Right ventricle myocardium inferior (tissue), 1 donor: ENCODE results near the gene MT2A. TPM values are rescaled to one million over a fixed set of nuclear protein-coding genes. Genes with fewer than 3 reads are reported as not detected.

ENCODE experiments used
- ATAC-seq: fragments of 200-7000 bp; cut with Tn5 transposase; one replicate; pipeline ENCODE4 v1.9.1; 2020; ENCODE audit warnings: mild to moderate bottlenecking, moderate library complexity
- DNase-seq: peaks from one replicate; pipeline ENCODE4 v3.0.0; 2021; ENCODE audit errors: missing footprints
- intact Hi-C: fragments of 100-400 bp; cut with DNase I; formaldehyde crosslinking; loops from one replicate; pipeline ENCODE4 v1.11.0; 2022
- total RNA-seq: library from RNA; stranded (reverse); fragmentation: NEBNext Ultra II Directional; extraction: Animal tissue kit (Norgen Biotek cat#: 25700); gene quantifications from one replicate; pipeline ENCODE4 v1.2.1, GENCODE V29; 2021
- donor health status: DM: no; HTN: yes; CAD: no; lungs with severe emphysema.

The MT2A gene
- total RNA-seq, 1 donor from 2014 or later, result 95.2 TPM

GRCh38 chr16:56591377-56592060, 16.9 kb upstream of the MT2A start:
- intact Hi-C loops, result no loop called here
- no peak for ATAC-seq
- no peak for DNase-seq

- ATAC-seq (no peak), DNase-seq (no peak)
- intact Hi-C loops, result no loop called here
Observed at GRCh38 chr16:56593573-56594291, 14.7 kb upstream of the MT2A start.

- intact Hi-C loops, result no loop called here
- ATAC-seq (no peak), DNase-seq (no peak)
Observed at GRCh38 chr16:56594292-56594619, 14.1 kb upstream of the MT2A start.

GRCh38 chr16:56600398-56600999, 7.9 kb upstream of the MT2A start:
- intact Hi-C loops, result loop anchor here (2.0 kb wide), 1 partner anchor 86 kb away; no protein-coding TSS in a partner anchor
- DNase-seq (no peak), ATAC-seq (no peak)

GRCh38 chr16:56601325-56601724, 7.1 kb upstream of the MT2A start:
- intact Hi-C loops, result loop anchor here (2.0 kb wide), 1 partner anchor 87 kb away; no protein-coding TSS in a partner anchor
- no peak for DNase-seq
- no peak for ATAC-seq

- no peak for DNase-seq
Observed at GRCh38 chr16:56603589-56603988, 4.8 kb upstream of the MT2A start.

GRCh38 chr16:56604966-56605365, 3.4 kb upstream of the MT2A start:
- intact Hi-C loops, result no loop called here
- DNase-seq, result no peak
- no peak for ATAC-seq

More at GRCh38 chr16:56603589-56603988, 4.8 kb upstream of the MT2A start:
- peak; percentile 28 for ATAC-seq
- intact Hi-C loops, result loop anchor here (1.0 kb wide), 1 partner anchor 99 kb away; no protein-coding TSS in a partner anchor

- ATAC-seq (no peak), DNase-seq (no peak)
- intact Hi-C loops, result no loop called here
Observed at GRCh38 chr16:56605475-56605874, 2.9 kb upstream of the MT2A start.

- DNase-seq, result no peak
- intact Hi-C loops, result loop anchor here (2.0 kb wide), 2 partner anchors 27 to 77 kb away; partner anchors contain the start of genes MT1M and MT1X
- no peak for ATAC-seq
Observed at GRCh38 chr16:56606071-56606475, 2.3 kb upstream of the MT2A start.

GRCh38 chr16:56606476-56607108, 1.8 kb upstream of the MT2A start:
- ATAC-seq (peak; percentile 0), DNase-seq (no peak)
- intact Hi-C loops, result loop anchor here (2.0 kb wide), 2 partner anchors 26 to 76 kb away; partner anchors contain the start of genes MT1M and MT1X

GRCh38 chr16:56607109-56607618, 1.2 kb upstream of the MT2A start:
- DNase-seq (peak; percentile 85), ATAC-seq (peak; percentile 8)
- intact Hi-C loops, result loop anchor here (2.0 kb wide), 2 partner anchors 26 to 76 kb away; partner anchors contain the start of genes MT1M and MT1X

GRCh38 chr16:56607675-56608042, 725 bp upstream of the MT2A start:
- intact Hi-C loops, result loop anchor here (1.0 to 2.0 kb wide), 4 partner anchors 10 to 75 kb away; partner anchors contain the start of genes MT1M and MT1X
- DNase-seq, result no peak
- ATAC-seq, result no peak

GRCh38 chr16:56608876-56609462, 585 bp downstream of the MT2A start:
- ATAC-seq (no peak), DNase-seq (no peak)
- intact Hi-C loops, result loop anchor here (1.0 kb wide), 2 partner anchors 8 to 17 kb away; no protein-coding TSS in a partner anchor

- intact Hi-C loops, result no loop called here
- ATAC-seq, result no peak
- DNase-seq, result peak; percentile 76
Observed at GRCh38 chr16:56609463-56609921, 1.1 kb downstream of the MT2A start.

- DNase-seq, result no peak
- ATAC-seq, result no peak
- intact Hi-C loops, result no loop called here
Observed at GRCh38 chr16:56610017-56610608, 1.7 kb downstream of the MT2A start.

GRCh38 chr16:56610609-56611111, 2.3 kb downstream of the MT2A start:
- DNase-seq, result no peak
- ATAC-seq, result no peak
- intact Hi-C loops, result loop anchor here (1.0 kb wide), 1 partner anchor 15 kb away; the partner anchor contains the start of gene MT1E

- intact Hi-C loops, result loop anchor here (1.0 kb wide), 1 partner anchor 14 kb away; the partner anchor contains the start of gene MT1E
- DNase-seq (no peak), ATAC-seq (peak; percentile 77)
Observed at GRCh38 chr16:56611281-56611833, 3.0 kb downstream of the MT2A start.
